Keratinocyte (primary cell): ENCODE measurements around the gene CHSY1.

Experiments
- CTCF ChIP-seq, 3 experiments: IDR thresholded peaks in 1 of 3; conservative IDR thresholded peaks in 1 of 3; optimal IDR thresholded peaks in 1 of 3; 2 replicates in 2 of 3; 3 replicates in 1 of 3; pipeline versions ENCODE3 to v1.5.1; 2011; ENCODE audit warnings: low read length in 3 of 3, mild to moderate bottlenecking in 3 of 3, moderate library complexity in 2 of 3, control low read depth in 1 of 3, inconsistent platforms in 1 of 3; ENCODE audit not compliant: insufficient read depth in 2 of 3; ENCODE audit errors: extremely low read depth in 1 of 3
- EZH2 ChIP-seq: IDR thresholded peaks from one replicate; pipeline ENCODE4 v1.6.1; 2012; ENCODE audit warnings: inconsistent platforms, mild to moderate bottlenecking, low read length, moderate library complexity

- no peak for TF ChIP-seq CTCF (optimal IDR thresholded peaks at IDR 0.05 in 1 of 3, IDR thresholded peaks at IDR 0.05 in 1 of 3, conservative IDR thresholded peaks at IDR 0.05 in 1 of 3; ENCODE audit: extremely low read depth in 1 of 3, insufficient read depth in 2 of 3, low read length in 3 of 3)
- no peak for TF ChIP-seq EZH2
These were observed 63.0 kb downstream of the CHSY1 start for GRCh38 chr15:101188637-101189408.
